Stimulated activated CD8-positive, alpha-beta memory T cell treated with anti-CD3 and anti-CD28 coated beads, Interleukin-12 subunit alpha, Interleukin-12 subunit beta, amount 100 ng/mL, for 24 hours (primary cell): Measurements from ENCODE around the gene RBMS1.

ENCODE experiments used
- DNase-seq: peaks from one replicate; pipeline ENCODE4 v3.0.0-alpha.2; 2020; ENCODE audit errors: extremely low read depth

RBMS1 gene

GRCh38 chr2:160362541-160362940, 131.1 kb downstream of the RBMS1 start:
- DNase-seq, result no peak

GRCh38 chr2:160362018-160362417, 131.6 kb downstream of the RBMS1 start:
- DNase-seq, result no peak

DNA sequence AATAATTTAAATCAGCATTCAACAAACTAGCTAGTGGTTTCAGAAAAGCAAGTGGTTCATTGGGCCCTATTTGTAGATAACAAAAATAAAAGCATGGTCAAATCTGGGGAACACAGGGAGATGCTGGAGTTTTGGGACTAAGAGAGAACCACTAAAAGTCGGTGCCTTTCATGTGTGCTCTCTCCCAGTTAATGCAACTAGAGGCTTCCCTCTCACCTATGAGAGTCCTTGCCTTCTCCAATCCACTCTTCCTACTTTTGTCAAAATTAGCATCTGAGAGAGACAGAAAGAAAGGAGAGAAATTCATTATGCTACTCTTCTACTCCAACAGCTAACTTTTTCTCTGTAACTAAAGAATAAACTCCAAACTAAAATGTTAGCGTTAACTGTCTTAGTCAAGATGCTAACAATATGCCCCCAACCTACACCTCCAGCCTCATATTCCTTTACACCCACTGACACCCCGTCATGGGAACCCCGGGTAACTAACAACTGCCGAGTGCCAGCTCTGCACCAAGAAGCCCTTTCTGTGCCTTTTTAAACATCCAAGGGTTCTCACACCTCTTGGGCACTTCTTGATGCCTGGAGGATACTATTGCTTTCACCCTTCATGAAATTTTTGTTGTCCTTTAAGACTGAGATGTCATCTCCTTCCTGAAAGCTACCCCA, 133.4 kb downstream of the RBMS1 start:
- DNase-seq, result no peak

DNA sequence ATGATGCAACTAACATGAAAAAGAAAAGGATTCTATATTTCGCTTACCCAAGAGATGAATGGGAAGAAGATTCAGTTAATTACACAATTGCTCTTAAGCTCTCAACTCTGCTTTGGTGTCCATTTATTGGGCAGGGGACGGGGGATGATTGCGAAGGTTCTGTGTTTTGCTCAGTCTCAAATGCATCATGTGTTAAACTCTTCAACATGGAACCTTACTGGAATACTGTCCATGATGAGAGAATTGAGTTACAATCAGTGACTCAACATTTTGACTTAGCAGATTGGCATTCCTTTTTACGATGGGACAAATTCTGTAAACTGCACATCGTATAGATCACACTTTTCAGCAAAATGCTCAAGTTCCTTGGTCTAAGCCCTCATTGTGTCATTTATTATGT, 135.6 kb downstream of the RBMS1 start:
- no peak for DNase-seq

- no peak for DNase-seq
Observed at GRCh38 chr2:160356485-160356884, 137.1 kb downstream of the RBMS1 start.

GRCh38 chr2:160355080-160355479, 138.5 kb downstream of the RBMS1 start:
- no peak for DNase-seq

GRCh38 chr2:160354677-160355076, 138.9 kb downstream of the RBMS1 start:
- no peak for DNase-seq

- DNase-seq, result no peak
Observed at GRCh38 chr2:160353813-160354212, 139.8 kb downstream of the RBMS1 start.

DNA sequence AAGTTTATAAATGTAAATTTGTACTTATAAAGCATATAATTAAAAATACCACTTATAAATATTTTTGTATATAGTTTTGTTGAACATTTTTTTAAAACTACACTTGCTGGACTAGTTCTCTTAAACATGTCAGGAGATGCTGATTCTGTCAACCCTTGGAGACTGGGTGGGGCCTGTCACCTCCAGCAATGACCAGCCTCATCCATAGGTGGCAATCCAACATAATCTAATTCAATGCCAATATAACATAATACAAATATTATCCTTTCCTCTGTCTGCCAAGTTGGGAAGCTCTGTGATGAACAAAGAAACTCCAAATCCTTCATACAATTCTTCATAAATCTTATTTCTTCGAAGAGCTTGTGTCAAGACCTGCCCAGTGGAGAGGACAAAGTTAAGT, 140.4 kb downstream of the RBMS1 start:
- no peak for DNase-seq

DNA sequence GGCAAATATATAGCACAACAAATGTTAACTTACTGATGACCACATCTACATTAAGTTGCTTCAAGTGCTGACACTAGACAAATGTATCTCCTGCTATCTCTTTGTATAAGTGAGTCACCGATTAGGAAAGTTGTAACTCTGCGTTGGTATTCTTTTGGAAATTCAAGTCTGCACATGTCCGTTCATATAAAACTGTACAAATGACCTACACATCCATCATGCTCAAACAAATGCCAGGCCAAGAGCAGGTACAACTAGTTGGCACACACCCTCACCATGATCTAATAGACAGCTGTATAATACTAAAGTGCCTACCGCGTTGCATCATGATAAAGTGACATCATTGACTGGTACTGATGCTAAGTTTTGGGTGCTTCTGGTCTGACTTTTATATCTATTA, 141.1 kb downstream of the RBMS1 start:
- DNase-seq, result no peak

- no peak for DNase-seq
Observed at GRCh38 chr2:160351956-160352355, 141.7 kb downstream of the RBMS1 start.

- DNase-seq, result no peak
Observed at GRCh38 chr2:160349306-160349705, 144.3 kb downstream of the RBMS1 start.

DNA sequence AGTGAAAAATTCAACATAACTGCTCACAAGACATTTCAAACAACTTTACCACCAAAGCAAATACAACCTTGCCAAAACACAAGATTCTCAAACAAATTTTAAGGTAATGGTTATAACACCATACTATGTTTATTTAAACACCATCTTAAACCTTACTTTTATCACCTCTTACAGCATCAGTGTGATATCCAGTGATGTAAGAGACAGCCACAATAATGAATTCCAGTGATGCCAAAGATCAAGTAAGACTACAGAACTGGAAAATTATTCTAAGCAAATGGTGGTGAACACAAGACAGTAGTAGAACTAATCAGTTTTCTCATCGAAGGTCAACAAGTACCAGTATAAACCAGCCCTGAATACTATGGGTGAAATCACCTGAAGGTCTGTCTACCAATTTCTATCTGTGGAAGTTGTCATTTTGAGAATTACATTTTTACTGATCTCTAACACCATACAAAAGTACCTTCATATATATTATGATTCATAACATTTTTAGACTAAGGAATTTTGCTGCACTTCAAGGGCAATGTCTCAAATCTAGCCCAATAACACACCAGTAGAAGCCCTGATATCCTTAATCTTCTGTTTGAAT, 146.2 kb downstream of the RBMS1 start:
- no peak for DNase-seq

GRCh38 chr2:160345071-160345764, 148.4 kb downstream of the RBMS1 start:
- no peak for DNase-seq

DNA sequence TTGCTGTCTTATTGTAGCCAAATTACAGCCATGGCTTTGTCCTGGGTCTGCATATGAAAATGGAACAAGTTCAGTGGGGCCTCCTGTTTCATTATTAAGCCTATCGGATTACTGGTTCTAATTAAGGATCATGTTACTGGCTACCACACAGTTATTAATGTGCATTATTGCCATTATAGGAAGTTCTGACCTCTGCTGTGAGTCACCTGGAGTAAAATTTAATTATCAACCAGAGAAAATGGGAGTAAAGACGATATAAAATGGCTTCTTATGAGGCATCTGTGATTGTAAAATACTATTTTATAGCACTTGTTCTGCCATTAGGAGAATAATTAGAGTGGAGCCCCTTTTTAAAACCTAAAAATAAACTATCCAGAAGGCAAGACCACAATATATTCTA, 150.2 kb downstream of the RBMS1 start:
- no peak for DNase-seq

- no peak for DNase-seq
Observed at GRCh38 chr2:160339726-160340125, 153.9 kb downstream of the RBMS1 start.

GRCh38 chr2:160338901-160339685, 154.5 kb downstream of the RBMS1 start:
- no peak for DNase-seq

GRCh38 chr2:160337728-160338127, 155.9 kb downstream of the RBMS1 start:
- DNase-seq, result no peak

- DNase-seq, result no peak
Observed at GRCh38 chr2:160336635-160337034, 157.0 kb downstream of the RBMS1 start.

DNA sequence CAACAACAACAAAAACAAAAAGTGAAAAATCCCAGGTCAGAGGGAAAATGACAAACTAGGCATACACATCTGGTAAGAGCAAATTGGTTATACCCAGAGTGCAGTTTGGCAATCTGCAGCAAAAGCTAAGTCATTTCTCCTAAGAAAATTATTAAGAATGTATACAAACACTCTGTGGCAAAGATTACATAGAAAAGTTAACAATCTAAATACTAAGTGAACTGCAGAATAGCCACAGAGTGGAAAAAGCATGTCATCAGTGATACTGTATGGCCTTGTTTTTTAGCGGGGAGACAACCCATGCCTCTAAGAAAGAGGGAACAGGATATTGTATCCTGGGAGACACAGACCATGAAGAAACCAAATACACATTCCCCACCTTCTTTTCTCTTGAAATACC, 157.5 kb downstream of the RBMS1 start:
- no peak for DNase-seq

GRCh38 chr2:160335441-160335840, 158.2 kb downstream of the RBMS1 start:
- DNase-seq, result no peak

DNA sequence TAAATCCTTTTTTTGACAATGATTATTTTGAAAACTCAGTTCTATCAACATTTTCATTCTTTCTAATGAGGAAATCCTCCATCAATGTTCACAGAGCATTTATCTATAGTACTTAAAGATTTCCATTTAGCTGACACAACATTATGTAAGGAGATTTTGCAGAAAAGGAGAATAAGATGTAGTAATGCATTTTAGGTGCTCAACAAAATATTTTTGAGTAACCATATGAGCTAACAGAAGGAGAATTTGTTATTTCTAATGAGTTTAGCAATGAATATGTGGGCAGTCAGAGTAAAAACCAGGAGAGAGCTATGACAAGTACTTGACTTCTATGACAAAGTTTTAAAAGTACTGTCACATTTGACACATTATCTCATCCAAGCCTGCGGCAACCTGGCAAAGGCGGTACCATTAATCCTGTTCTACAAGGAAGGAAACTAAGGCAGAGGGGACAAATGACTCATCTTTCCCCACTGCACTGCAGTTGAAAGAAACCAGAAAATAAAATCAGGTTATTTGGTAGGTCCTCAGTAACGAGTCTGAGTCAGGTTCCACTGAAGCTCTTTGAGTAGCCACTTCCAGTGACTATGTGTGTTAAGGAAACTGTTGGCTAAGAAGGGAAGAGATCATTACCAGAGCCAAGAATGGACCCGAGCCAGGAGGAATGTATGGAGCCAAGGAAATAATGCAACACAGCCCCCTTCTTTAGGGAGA, 159.4 kb downstream of the RBMS1 start:
- DNase-seq, result no peak
